Prostate gland (tissue), 2 donors: ENCODE results near the gene R3HDM2. TPM values are rescaled to one million over a fixed set of nuclear protein-coding genes. Genes with fewer than 3 reads are reported as not detected.

Source experiments
- DNase-seq: peaks from one replicate; pipeline ENCODE4 v3.0.0-alpha.2; 2019; ENCODE audit warnings: low spot score
- H3K27ac ChIP-seq, 2 donors: fragments of 200-600 bp; sonication (generic); 2 replicates each; pipeline ENCODE4 v1.5.1; 2017 to 2019
- H3K27me3 ChIP-seq: fragments of 200-600 bp; sonication (generic); replicated peaks from 2 replicates; pipeline ENCODE4 v1.5.1; 2019; ENCODE audit not compliant: insufficient read depth
- H3K36me3 ChIP-seq, 2 donors: fragments of 200-600 bp; sonication (generic); 1 replicate in 1 of 2; 2 replicates in 1 of 2; pipeline versions ENCODE4 v1.5.1 to v1.8.1; 2017 to 2019
- H3K4me1 ChIP-seq: fragments of 200-600 bp; sonication (generic); replicated peaks from 2 replicates; pipeline ENCODE4 v1.5.1; 2019
- H3K4me3 ChIP-seq, 2 donors: fragments of 200-600 bp; sonication (generic); 2 replicates each; pipeline ENCODE4 v1.5.1; 2017 to 2019
- H3K9me3 ChIP-seq: fragments of 200-600 bp; sonication (generic); 2 replicates; pipeline ENCODE4 v1.5.1; 2017
- POLR2A ChIP-seq: fragments of 450-650 bp; IDR thresholded peaks from one replicate; pipeline ENCODE4 v1.6.1; 2016; ENCODE audit warnings: antibody characterized with exemption, mild to moderate bottlenecking
- POLR2AphosphoS5 ChIP-seq: sonication (generic); formaldehyde crosslinking; IDR thresholded peaks from one replicate; pipeline ENCODE4 v1.6.1; 2017; ENCODE audit warnings: antibody characterized with exemption
- whole genome bisulfite sequencing: methylation state at CpG from one replicate; pipeline ENCODE4 v1.1.5; 2018; 5-methylcytosine and 5-hydroxymethylcytosine counted together
- intact Hi-C: fragments of 100-400 bp; cut with DNase I; formaldehyde crosslinking; loops from one replicate; pipeline ENCODE4 v1.14.2; 2022
- total RNA-seq, 2 donors: library from RNA; depleted of rRNA; stranded (reverse); fragments of >200 nt; gene quantifications; one replicate each; pipeline ENCODE4 v1.1.0, GENCODE V29; 2016
- TF ChIP-seq, protein P1 (sequence below), 4 experiments: fragments of 200-600 bp in 2 of 4; fragments of 450-650 bp in 2 of 4; sonication (generic) in 2 of 4; IDR thresholded peaks; 1 replicate in 3 of 4; 2 replicates in 1 of 4; pipeline ENCODE4 v1.5.1; 2016 to 2019; ENCODE audit warnings: antibody characterized with exemption in 4 of 4, mild to moderate bottlenecking in 2 of 4, moderate library complexity in 2 of 4

Gene R3HDM2
- total RNA-seq, 2 donors from 2014 or later = 38.7 to 80.9 TPM

- intact Hi-C loops = no loop called here
- Histone ChIP-seq H3K27me3 (peaks cover 2% of the 10 kb centered on the region), H3K27ac (no peak overlapping the region), H3K4me1 (peaks cover 20% of the 10 kb centered on the region), H3K36me3 (no peaks in the 10 kb centered on the region), H3K4me3 (peak overlapping the region; percentile 38 to 50), H3K9me3 (no peaks in the 10 kb centered on the region)
- TF ChIP-seq POLR2A (no peak), POLR2AphosphoS5 (no peak)
- TF ChIP-seq, protein P1, sequence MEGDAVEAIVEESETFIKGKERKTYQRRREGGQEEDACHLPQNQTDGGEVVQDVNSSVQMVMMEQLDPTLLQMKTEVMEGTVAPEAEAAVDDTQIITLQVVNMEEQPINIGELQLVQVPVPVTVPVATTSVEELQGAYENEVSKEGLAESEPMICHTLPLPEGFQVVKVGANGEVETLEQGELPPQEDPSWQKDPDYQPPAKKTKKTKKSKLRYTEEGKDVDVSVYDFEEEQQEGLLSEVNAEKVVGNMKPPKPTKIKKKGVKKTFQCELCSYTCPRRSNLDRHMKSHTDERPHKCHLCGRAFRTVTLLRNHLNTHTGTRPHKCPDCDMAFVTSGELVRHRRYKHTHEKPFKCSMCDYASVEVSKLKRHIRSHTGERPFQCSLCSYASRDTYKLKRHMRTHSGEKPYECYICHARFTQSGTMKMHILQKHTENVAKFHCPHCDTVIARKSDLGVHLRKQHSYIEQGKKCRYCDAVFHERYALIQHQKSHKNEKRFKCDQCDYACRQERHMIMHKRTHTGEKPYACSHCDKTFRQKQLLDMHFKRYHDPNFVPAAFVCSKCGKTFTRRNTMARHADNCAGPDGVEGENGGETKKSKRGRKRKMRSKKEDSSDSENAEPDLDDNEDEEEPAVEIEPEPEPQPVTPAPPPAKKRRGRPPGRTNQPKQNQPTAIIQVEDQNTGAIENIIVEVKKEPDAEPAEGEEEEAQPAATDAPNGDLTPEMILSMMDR (IDR thresholded peaks at IDR 0.05) = no peak
- 3% methylated on average over 42 of the region's 63 CpGs for WGBS
- no peak for DNase-seq
Measured at GRCh38 chr12:57216921-57217879, 213.6 kb downstream of the R3HDM2 start.

DNA sequence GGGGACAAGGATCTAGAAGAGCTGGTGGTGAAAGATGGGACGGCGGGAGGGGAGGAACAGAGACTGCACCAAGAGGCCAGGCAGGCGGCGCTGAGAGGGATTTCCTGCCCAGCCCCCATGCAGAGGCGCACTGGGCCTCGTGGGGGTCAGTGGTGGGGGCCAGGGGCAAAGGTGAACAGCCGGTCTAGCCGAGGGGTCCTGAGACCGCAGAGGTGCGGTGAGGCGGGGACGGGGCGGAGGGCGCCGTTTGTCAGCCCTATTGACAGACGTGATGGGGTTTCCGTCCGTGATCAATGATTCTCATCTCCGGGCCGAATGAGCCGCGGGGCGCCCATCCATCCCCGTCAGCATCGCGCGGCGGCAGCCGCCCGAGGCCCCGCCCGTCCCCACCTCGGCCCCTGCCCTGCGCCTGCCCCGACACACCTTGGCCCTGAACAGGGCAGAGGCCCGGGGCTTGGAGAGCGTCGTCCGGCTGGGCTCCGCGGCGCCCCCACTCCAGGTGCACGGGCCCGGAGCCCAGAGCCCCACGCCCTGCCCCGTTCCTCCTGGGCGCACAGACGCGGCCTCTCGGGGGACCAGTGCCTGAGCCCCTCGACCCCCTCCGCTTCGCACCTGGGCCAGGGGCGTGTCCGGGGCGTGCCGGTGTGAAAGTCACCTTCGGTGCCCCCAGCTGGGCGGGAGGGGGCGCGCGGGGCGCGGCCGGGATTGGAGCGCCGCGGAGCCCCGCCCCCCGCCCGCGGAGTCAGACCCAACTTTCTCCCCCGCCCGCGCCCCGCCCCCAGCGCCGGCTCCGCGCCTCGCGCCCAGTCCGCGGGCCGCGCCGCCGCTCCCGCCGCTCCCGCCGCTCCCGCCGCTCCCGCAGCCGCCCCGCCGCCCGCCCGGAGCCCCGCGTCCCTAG lies 214.6 kb downstream of the R3HDM2 start, which contains the start of gene NXPH4:
Gene NXPH4 (plus strand): TSS at position 781 of the 898 bp plus-strand sequence. CDS start 176 bp downstream, outside the sequence.
- Histone ChIP-seq H3K27me3 (peaks cover 2% of the 10 kb centered on the region), H3K36me3 (peaks cover 0 to 4% of the 10 kb centered on the region in 2 donors), H3K27ac (no peak within 1 kb of the TSS), H3K4me1 (peaks cover 20% of the 10 kb centered on the region), H3K4me3 (peak within 1 kb of the TSS; percentile 38 to 50), H3K9me3 (no peaks in the 10 kb centered on the region)
- DNase-seq = peak; percentile 33
- TF ChIP-seq POLR2AphosphoS5 (no peak), POLR2A (no peak)
- TF ChIP-seq, protein P1 (IDR thresholded peaks at IDR 0.05) = no peak
- 2% methylated on average over 51 of the region's 102 CpGs for WGBS
- intact Hi-C loops = no loop called here

DNA sequence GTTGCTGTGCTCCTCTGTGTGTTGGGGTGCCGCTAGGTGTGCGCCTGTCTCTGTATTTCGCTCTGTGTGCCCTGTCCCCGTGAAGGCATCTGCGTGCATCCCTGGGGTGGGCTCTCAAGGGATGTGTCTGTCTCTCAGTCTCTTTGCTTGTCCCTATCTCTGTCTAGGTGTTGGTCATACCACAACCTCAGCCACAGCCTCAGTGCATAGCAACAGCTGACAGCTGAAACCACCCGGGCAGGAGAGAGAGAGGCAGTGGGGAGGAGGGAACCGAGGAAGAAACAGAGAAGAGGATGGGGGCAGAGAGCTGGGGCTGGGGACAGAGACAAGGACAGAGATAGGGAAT lies 215.2 kb downstream of the R3HDM2 start:
- TF ChIP-seq POLR2AphosphoS5 = no peak
- no peak for TF ChIP-seq POLR2A
- TF ChIP-seq, protein P1 (IDR thresholded peaks at IDR 0.05) = no peak
- Histone ChIP-seq H3K27me3 (peaks cover 2% of the 10 kb centered on the region), H3K4me3 (no peak overlapping the region), H3K36me3 (peaks cover 0 to 5% of the 10 kb centered on the region in 2 donors), H3K4me1 (peaks cover 20% of the 10 kb centered on the region), H3K27ac (no peak overlapping the region), H3K9me3 (no peaks in the 10 kb centered on the region)
- 25% methylated on average over 7 of the region's 7 CpGs for WGBS
- DNase-seq = no peak
- intact Hi-C loops = no loop called here

- Histone ChIP-seq H3K36me3 (peaks cover 0 to 5% of the 10 kb centered on the region in 2 donors), H3K27me3 (peaks cover 2% of the 10 kb centered on the region), H3K27ac (no peak overlapping the region), H3K4me1 (peaks cover 20% of the 10 kb centered on the region), H3K4me3 (no peak overlapping the region), H3K9me3 (no peaks in the 10 kb centered on the region)
- intact Hi-C loops = no loop called here
- TF ChIP-seq, protein P1 (IDR thresholded peaks at IDR 0.05) = no peak
- no peak for TF ChIP-seq POLR2A
- TF ChIP-seq POLR2AphosphoS5 = no peak
- no peak for DNase-seq
- 30% methylated on average over 11 of the region's 11 CpGs for WGBS
Measured at GRCh38 chr12:57215065-57215464, 215.8 kb downstream of the R3HDM2 start.
